NCI-H2107 treated with DMSO at 0.1 percent for 48 hours (cell line): ENCODE data around the gene RASIP1.
"Not testable (repeated sequence)": the region's sequence is repeated elsewhere in the genome, so short reads cannot be mapped to it uniquely, and the experiment has no call there.

Experiments
- DNase-seq: peaks from one replicate; lab custom pipeline; 2025; ENCODE audit not compliant: unreplicated experiment; lab: John Stamatoyannopoulos, UW

The RASIP1 gene, protein sequence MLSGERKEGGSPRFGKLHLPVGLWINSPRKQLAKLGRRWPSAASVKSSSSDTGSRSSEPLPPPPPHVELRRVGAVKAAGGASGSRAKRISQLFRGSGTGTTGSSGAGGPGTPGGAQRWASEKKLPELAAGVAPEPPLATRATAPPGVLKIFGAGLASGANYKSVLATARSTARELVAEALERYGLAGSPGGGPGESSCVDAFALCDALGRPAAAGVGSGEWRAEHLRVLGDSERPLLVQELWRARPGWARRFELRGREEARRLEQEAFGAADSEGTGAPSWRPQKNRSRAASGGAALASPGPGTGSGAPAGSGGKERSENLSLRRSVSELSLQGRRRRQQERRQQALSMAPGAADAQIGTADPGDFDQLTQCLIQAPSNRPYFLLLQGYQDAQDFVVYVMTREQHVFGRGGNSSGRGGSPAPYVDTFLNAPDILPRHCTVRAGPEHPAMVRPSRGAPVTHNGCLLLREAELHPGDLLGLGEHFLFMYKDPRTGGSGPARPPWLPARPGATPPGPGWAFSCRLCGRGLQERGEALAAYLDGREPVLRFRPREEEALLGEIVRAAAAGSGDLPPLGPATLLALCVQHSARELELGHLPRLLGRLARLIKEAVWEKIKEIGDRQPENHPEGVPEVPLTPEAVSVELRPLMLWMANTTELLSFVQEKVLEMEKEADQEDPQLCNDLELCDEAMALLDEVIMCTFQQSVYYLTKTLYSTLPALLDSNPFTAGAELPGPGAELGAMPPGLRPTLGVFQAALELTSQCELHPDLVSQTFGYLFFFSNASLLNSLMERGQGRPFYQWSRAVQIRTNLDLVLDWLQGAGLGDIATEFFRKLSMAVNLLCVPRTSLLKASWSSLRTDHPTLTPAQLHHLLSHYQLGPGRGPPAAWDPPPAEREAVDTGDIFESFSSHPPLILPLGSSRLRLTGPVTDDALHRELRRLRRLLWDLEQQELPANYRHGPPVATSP

DNA sequence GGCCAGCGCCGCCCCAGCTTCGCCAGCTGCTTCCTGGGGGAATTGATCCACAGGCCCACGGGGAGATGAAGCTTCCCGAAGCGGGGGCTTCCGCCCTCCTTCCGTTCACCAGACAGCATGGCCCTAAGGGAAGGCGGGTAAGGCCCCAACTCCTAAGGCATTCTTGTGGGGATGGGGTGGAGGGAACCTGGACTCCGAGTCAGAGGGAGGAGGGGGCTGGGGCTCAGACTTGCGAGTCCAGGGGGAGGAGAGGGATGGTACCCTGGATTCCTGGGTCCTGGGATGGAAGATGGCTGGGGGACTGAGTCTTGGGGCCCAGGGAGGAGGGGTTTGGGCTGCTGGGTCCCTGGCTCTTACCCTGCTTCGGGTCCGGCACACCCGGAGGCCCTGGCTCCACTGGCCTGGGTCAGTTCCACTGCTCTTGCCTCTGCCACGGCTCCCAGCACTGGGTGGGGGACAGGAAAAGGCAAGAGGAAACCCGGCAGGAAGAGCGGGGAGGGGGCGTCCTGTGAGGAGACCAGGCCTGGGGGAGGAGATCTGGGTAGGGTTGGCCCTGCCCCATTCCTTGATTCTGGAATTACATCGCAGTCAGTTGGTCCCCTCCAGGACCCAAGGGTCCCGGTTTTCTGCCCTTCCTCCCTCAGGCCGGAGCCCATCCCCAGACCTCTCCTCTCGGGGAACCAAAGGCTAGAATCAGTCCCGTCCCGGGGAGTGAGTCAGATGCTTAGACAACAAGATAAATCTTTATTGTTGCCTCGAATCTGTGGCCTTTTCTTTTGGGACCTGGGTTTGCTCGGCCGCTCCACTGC, at the start of gene RASIP1:
RASIP1 (minus strand) TSS at position 447 of the 809 bp plus-strand sequence; CDS start at position 119, 328 bp downstream.
- DNase-seq = no peak

DNA sequence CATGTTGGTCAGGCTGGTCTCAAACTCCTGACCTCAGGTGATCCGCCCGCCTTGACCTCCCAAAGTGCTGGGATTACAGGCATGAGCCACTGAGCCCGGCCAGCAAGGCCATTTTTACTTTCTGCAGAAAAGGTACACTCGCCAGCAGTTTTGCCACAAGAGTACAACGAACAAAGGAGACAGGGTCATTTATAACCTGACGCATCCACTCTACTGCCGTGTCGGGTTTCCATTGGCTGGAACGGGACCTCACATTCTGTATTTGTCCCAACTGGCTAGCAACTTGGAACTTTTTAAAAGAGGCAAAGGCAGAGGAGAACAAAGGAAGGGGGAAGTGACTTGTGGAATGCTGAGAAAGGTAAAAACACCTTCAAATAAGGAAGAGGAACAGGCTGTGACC, 46.9 kb upstream of the RASIP1 start:
- DNase-seq = not testable (repeated sequence)

- not testable (repeated sequence) for DNase-seq
These were observed 46.0 kb upstream of the RASIP1 start for GRCh38 chr19:48786422-48786821.

DNA sequence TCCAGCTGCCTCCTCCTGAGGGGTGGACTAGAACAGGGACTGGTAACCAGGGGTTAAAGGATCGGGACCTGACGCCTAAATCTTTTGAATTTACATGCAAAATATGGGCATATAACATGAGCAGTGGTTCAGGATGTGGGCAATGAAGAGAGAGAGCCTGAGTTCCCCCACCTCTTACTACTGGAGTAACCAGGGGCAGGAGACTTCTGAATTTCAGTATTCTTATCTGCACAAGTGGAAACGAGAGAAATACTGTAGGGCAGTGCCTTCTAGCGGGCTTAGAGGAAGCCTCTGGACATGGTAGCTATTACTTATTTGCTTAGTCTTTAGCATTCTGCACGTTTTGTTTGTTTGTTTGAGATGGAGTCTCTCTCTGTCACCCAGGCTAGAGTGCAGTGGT, 44.1 kb upstream of the RASIP1 start:
- peak; percentile 26 for DNase-seq

GRCh38 chr19:48780631-48781391, 40.4 kb upstream of the RASIP1 start:
- no peak for DNase-seq

DNA sequence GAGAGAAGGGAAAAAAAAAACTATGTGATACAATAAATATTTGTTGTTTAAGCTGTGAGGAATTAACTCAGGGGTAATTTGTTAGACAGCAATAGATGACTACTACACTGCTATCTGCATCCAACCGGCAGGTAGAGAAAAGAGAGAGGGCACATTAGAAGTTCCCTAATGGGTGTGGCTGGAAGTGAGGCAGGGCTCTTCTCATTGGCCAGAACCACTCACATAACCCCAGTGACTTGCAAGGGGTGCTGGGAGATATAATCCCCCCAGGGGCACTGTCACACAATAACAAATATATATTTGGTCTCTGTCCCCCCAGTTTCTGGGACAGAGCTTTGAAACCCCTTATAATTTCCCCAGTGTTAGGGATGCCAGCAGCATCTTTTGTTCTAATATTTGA, 39.2 kb upstream of the RASIP1 start:
- DNase-seq = no peak

- no peak for DNase-seq
These were observed 37.3 kb upstream of the RASIP1 start for GRCh38 chr19:48777720-48778119.

- DNase-seq = no peak
These were observed 36.7 kb upstream of the RASIP1 start for GRCh38 chr19:48777139-48777538.

- DNase-seq = no peak
These were observed 32.1 kb upstream of the RASIP1 start for GRCh38 chr19:48772503-48772953.

GRCh38 chr19:48770734-48771472, 30.5 kb upstream of the RASIP1 start:
- no peak for DNase-seq

GRCh38 chr19:48770266-48770665, 29.9 kb upstream of the RASIP1 start:
- DNase-seq = no peak

DNA sequence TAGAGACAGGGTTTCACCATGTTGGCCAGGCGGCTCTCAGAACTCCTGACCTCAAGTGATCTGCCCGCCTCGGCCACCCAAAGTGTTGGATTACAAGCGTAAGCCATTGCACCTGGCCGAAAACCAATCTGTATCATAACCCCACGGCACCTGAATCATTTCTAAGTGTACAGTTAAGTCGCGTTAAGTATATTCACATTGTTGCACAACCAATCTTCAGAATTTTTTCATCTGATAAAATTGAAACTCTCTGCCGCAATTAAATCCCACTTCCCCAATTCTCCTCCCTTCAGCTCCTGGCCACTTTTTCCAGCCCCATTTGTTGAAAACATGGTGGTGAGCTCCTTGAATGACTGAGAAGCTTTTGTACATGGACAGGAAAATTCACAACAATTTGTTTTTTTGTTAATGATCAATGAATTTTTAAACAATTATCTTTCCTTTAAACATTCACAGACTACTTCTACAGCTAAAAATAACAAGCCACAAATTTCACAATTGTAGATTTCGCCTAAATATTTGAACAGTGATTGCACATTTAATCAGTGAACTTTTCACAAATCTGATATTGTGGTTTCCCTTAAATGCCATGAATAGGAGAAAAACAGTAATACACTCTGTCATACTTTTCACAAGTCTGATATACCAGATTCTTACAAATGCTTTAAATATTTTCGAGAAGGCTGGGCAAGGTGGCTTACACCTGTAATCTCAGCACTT, 28.7 kb upstream of the RASIP1 start:
- DNase-seq = peak; percentile 53

DNA sequence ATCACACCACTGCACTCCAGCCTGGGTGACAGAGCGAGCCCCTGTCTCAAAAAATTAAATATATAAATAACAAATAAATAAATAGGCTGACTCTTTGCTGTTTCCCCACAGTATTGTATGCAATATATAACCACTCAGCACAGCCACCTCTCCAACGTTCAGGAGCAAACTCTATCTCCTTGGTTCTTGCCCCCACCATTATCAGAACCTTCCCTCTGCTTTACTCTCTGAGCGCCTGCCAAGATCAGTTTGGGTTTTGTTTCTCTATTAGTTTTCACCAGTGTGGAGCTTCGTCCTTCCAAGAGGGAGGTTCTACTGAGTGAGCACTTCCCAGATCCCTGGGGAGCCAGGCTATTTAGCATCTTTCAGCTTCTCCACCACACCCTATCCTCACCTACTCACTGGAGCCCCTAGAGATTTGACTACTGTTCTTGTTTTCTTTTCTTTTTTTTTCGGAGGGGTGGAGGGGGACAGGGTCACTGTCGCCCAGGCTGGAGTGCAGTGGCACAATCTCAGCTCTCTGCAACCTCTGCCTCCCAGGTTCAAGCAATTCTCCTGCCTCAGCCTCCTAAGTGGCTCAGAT, 27.9 kb upstream of the RASIP1 start:
- peak; percentile 68 for DNase-seq

DNA sequence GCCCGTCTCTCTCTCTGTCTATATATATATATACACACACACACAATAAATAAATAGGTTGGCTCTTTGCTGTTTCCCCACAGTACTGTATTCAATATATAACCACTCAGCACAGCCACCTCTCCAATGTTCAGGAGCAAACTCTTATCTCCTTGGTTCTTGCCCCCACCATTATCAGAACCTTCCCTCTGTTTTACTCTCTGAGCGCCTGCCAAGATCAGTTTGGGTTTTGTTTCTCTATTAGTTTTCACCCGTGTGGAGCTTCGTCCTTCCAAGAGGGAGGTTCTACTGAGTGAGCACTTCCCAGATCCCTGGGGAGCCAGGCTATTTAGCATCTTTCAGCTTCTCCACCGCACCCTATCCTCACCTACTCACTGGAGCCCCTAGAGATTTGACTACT, 25.4 kb upstream of the RASIP1 start:
- DNase-seq = peak; percentile 8

DNA sequence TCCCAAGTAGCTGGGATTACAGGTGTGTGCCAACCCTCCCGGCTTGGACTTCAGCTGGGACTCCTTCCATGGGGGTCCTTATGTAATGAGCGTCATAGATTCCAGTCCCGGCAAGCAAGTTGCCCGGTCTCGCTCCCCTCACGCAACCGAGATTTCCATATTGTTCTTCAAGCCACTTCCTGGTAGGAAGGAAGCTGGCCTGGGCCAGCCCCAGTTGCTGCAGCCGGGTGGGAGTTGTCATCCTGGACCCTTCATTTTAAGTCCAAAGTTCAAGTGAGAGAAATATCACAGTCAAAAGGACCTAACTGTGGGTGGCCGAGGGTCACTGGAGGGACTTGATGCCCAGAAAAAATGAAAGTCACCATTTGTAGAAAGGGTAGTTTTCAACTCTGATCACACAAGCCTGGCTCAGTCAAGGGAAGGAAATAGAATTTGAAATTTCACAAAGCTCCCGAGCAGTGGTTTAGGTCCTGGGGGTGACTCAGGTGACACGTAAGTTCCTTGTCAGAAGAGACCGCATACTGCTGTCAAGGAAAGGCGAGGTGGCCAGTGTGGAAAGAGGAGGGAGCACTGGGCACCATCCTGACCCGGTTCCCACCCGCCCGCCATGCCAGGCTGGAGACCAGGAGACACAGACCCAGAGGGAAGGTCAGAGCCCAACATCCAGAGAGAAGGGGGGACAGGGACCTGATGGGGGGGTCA, 20.2 kb upstream of the RASIP1 start:
- no peak for DNase-seq

- DNase-seq = no peak
These were observed 17.3 kb upstream of the RASIP1 start for GRCh38 chr19:48757741-48758144.

- DNase-seq = no peak
These were observed 16.8 kb upstream of the RASIP1 start for GRCh38 chr19:48757089-48757675.
